ENCODE data around the gene GSG1L2.

The GSG1L2 gene

GRCh38 chr17:9837551-9838471, 15.9 kb upstream of the GSG1L2 start:
- H3K4me2 ChIP-seq (ENCODE audit: low read length, poor library complexity, severe bottlenecking): no peak overlapping the region
- peak; percentile 77 for DNase-seq
- H2BK12ac ChIP-seq (ENCODE audit: low read length in 2 of 2): peak overlapping the region; percentile 43 to 65
- H2AFZ ChIP-seq (ENCODE audit: low read depth, low read length): no peak overlapping the region
- H2BK120ac ChIP-seq (ENCODE audit: low read depth, low read length): no peak overlapping the region
- H3K79me1 ChIP-seq (replicated peaks; ENCODE audit: low read length, poor library complexity, severe bottlenecking): no peaks in the 10 kb centered on the region
- peak overlapping the region; percentile 41 for H3K9ac ChIP-seq (ENCODE audit: low read length)
- H3K36me3 ChIP-seq (ENCODE audit: control insufficient read depth in 1 of 2, insufficient read depth in 2 of 2, low read depth in 1 of 2, low read length in 2 of 2): no peaks in the 10 kb centered on the region
- H2AK5ac ChIP-seq (ENCODE audit: low read length, severe bottlenecking): peak overlapping the region; percentile 97
- peaks cover 0 to 17% of the 10 kb centered on the region in 2 experiments for H3K27me3 ChIP-seq (ENCODE audit: control insufficient read depth in 1 of 2, insufficient read depth in 1 of 2, low read length in 2 of 2)
- H3K18ac ChIP-seq (ENCODE audit: low read depth in 1 of 2, low read length in 2 of 2): no peak overlapping the region
- H3K4ac ChIP-seq (ENCODE audit: low read depth in 1 of 2, low read length in 2 of 2): no peak overlapping the region
- H3K4me1 ChIP-seq (ENCODE audit: control insufficient read depth, insufficient read depth, low read depth, low read length): peaks cover 27% of the 10 kb centered on the region
- H2BK15ac ChIP-seq (ENCODE audit: low read depth, poor library complexity, severe bottlenecking): no peak overlapping the region
- peak overlapping the region; percentile 63 for H2BK5ac ChIP-seq (ENCODE audit: low read depth, low read length, poor library complexity, severe bottlenecking)
- H4K8ac ChIP-seq (ENCODE audit: low read length): peak overlapping the region; percentile 52
- peaks cover 9% of the 10 kb centered on the region for H3K9me3 ChIP-seq (ENCODE audit: control insufficient read depth, low read length)
- H3K14ac ChIP-seq (ENCODE audit: low read length in 2 of 2): no peak overlapping the region
- no peak overlapping the region for H3K23ac ChIP-seq (ENCODE audit: low read length in 2 of 2)
- H3K4me3 ChIP-seq (ENCODE audit: insufficient read depth in 1 of 2, low read depth in 1 of 2, low read length in 2 of 2): peak overlapping the region in 1 of 2 experiments; percentile 54
- WGBS: 64% methylated on average over 10 of the region's 11 CpGs
- H4K91ac ChIP-seq (ENCODE audit: low read length): no peak overlapping the region
- H3K27ac ChIP-seq (ENCODE audit: low read length, poor library complexity, severe bottlenecking): peak overlapping the region; percentile 18

DNA sequence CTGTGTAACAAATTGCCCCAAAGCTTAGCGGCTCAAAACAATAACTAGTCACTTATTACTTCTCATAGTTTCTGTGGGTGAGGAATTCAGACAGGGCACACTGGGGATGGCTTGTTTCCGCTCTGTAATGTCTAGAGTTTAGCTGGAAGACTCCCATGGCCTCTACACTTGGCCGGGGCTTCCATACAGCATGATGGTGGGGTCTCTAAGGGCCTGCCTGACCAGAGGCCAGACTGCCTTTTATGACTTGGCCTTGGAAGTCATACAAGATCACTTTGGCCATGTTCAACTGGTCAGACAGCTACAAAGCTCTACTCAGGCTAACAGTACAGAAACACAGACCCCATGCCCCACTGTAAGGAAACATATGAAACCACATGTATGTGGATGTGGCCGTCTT, 12.0 kb upstream of the GSG1L2 start:
- Histone ChIP-seq H3K23ac (ENCODE audit: low read length in 2 of 2) (no peak overlapping the region), H3K4ac (ENCODE audit: low read depth in 1 of 2, low read length in 2 of 2) (no peak overlapping the region), H2AK5ac (ENCODE audit: low read length, severe bottlenecking) (peak overlapping the region; percentile 51), H3K4me1 (ENCODE audit: control insufficient read depth, insufficient read depth, low read depth, low read length) (peaks cover 14% of the 10 kb centered on the region), H3K27me3 (ENCODE audit: control insufficient read depth in 1 of 2, insufficient read depth in 1 of 2, low read length in 2 of 2) (peaks cover 0 to 23% of the 10 kb centered on the region in 2 experiments), H2AFZ (ENCODE audit: low read depth, low read length) (no peak overlapping the region), H3K9me3 (ENCODE audit: control insufficient read depth, low read length) (peaks cover 9% of the 10 kb centered on the region), H2BK12ac (ENCODE audit: low read length in 2 of 2) (no peak overlapping the region), H2BK15ac (ENCODE audit: low read depth, poor library complexity, severe bottlenecking) (no peak overlapping the region), H3K36me3 (ENCODE audit: control insufficient read depth in 1 of 2, insufficient read depth in 2 of 2, low read depth in 1 of 2, low read length in 2 of 2) (no peaks in the 10 kb centered on the region), H4K91ac (ENCODE audit: low read length) (no peak overlapping the region), H3K4me3 (ENCODE audit: insufficient read depth in 1 of 2, low read depth in 1 of 2, low read length in 2 of 2) (no peak overlapping the region), H3K9ac (ENCODE audit: low read length) (no peak overlapping the region), H3K79me1 (replicated peaks; ENCODE audit: low read length, poor library complexity, severe bottlenecking) (no peaks in the 10 kb centered on the region), H4K8ac (ENCODE audit: low read length) (no peak overlapping the region), H3K4me2 (ENCODE audit: low read length, poor library complexity, severe bottlenecking) (no peak overlapping the region), H2BK120ac (ENCODE audit: low read depth, low read length) (no peak overlapping the region), H2BK5ac (ENCODE audit: low read depth, low read length, poor library complexity, severe bottlenecking) (no peak overlapping the region), H3K14ac (ENCODE audit: low read length in 2 of 2) (no peak overlapping the region), H3K18ac (ENCODE audit: low read depth in 1 of 2, low read length in 2 of 2) (no peak overlapping the region), H3K27ac (ENCODE audit: low read length, poor library complexity, severe bottlenecking) (no peak overlapping the region)
- DNase-seq: no peak
- WGBS: 89% methylated on average over 2 of the region's 4 CpGs

DNA sequence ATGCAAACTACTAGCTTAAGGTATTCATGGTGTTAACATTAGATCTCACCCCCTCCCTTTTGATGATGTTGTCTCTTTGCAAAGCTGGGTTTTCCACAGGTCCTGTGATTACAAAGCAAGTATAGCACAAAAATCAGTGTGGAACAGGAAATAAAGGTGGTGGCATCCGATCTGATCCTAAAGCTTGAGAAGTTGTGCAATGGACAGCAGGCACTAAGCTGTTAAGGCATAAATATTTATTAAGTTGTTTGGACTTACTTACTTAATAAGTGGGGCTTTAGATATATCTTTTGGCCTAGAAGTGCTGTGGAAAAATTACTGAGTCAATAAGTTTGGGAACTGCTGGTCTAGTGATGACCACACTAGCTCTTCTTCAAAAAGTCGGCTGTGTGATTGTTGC, 8.8 kb upstream of the GSG1L2 start:
- peaks cover 5% of the 10 kb centered on the region for H3K4me1 ChIP-seq (ENCODE audit: control insufficient read depth, insufficient read depth, low read depth, low read length)
- DNase-seq: peak; percentile 56
- H2BK12ac ChIP-seq (ENCODE audit: low read length in 2 of 2): no peak overlapping the region
- H3K4me3 ChIP-seq (ENCODE audit: insufficient read depth in 1 of 2, low read depth in 1 of 2, low read length in 2 of 2): no peak overlapping the region
- no peak overlapping the region for H4K8ac ChIP-seq (ENCODE audit: low read length)
- no peak overlapping the region for H3K18ac ChIP-seq (ENCODE audit: low read depth in 1 of 2, low read length in 2 of 2)
- no peak overlapping the region for H2BK15ac ChIP-seq (ENCODE audit: low read depth, poor library complexity, severe bottlenecking)
- no peak overlapping the region for H2AFZ ChIP-seq (ENCODE audit: low read depth, low read length)
- H3K9me3 ChIP-seq (ENCODE audit: control insufficient read depth, low read length): peaks cover 9% of the 10 kb centered on the region
- no peak overlapping the region for H2BK5ac ChIP-seq (ENCODE audit: low read depth, low read length, poor library complexity, severe bottlenecking)
- H3K79me1 ChIP-seq (replicated peaks; ENCODE audit: low read length, poor library complexity, severe bottlenecking): no peaks in the 10 kb centered on the region
- H3K4ac ChIP-seq (ENCODE audit: low read depth in 1 of 2, low read length in 2 of 2): no peak overlapping the region
- H2AK5ac ChIP-seq (ENCODE audit: low read length, severe bottlenecking): no peak overlapping the region
- no peak overlapping the region for H3K23ac ChIP-seq (ENCODE audit: low read length in 2 of 2)
- no peak overlapping the region for H3K14ac ChIP-seq (ENCODE audit: low read length in 2 of 2)
- no peak overlapping the region for H3K4me2 ChIP-seq (ENCODE audit: low read length, poor library complexity, severe bottlenecking)
- H3K27me3 ChIP-seq (ENCODE audit: control insufficient read depth in 1 of 2, insufficient read depth in 1 of 2, low read length in 2 of 2): peaks cover 0 to 23% of the 10 kb centered on the region in 2 experiments
- no peak overlapping the region for H3K9ac ChIP-seq (ENCODE audit: low read length)
- H2BK120ac ChIP-seq (ENCODE audit: low read depth, low read length): no peak overlapping the region
- 85% methylated on average over 2 of the region's 2 CpGs for WGBS
- H3K36me3 ChIP-seq (ENCODE audit: control insufficient read depth in 1 of 2, insufficient read depth in 2 of 2, low read depth in 1 of 2, low read length in 2 of 2): no peaks in the 10 kb centered on the region
- no peak overlapping the region for H3K27ac ChIP-seq (ENCODE audit: low read length, poor library complexity, severe bottlenecking)
- H4K91ac ChIP-seq (ENCODE audit: low read length): no peak overlapping the region

DNA sequence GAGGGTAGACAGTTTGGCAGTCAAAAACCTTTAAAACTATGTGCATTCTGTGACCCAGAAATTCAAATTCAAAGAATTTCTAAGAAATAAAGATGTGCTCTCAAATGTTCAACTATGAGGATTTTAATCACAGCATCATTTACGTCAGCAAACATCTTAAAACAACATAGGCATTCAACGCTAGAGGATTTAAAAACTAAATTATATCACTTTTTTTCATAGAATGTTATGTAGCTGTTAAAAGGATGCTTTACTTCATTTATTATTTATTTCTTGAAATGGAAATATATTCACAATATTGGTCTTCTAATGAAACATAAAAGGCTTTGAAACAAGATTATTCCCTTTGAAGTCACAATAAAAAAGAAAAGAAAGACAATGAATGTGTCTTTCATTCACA, 7.5 kb upstream of the GSG1L2 start:
- Histone ChIP-seq H3K36me3 (ENCODE audit: control insufficient read depth in 1 of 2, insufficient read depth in 2 of 2, low read depth in 1 of 2, low read length in 2 of 2) (no peaks in the 10 kb centered on the region), H3K4me1 (ENCODE audit: control insufficient read depth, insufficient read depth, low read depth, low read length) (peaks cover 3% of the 10 kb centered on the region), H2AFZ (ENCODE audit: low read depth, low read length) (no peak overlapping the region), H2BK15ac (ENCODE audit: low read depth, poor library complexity, severe bottlenecking) (no peak overlapping the region), H3K18ac (ENCODE audit: low read depth in 1 of 2, low read length in 2 of 2) (no peak overlapping the region), H2BK12ac (ENCODE audit: low read length in 2 of 2) (no peak overlapping the region), H3K9me3 (ENCODE audit: control insufficient read depth, low read length) (peaks cover 9% of the 10 kb centered on the region), H3K27me3 (ENCODE audit: control insufficient read depth in 1 of 2, insufficient read depth in 1 of 2, low read length in 2 of 2) (peaks cover 0 to 30% of the 10 kb centered on the region in 2 experiments), H3K9ac (ENCODE audit: low read length) (no peak overlapping the region), H4K8ac (ENCODE audit: low read length) (no peak overlapping the region), H3K4ac (ENCODE audit: low read depth in 1 of 2, low read length in 2 of 2) (no peak overlapping the region), H3K79me1 (replicated peaks; ENCODE audit: low read length, poor library complexity, severe bottlenecking) (no peaks in the 10 kb centered on the region), H3K4me2 (ENCODE audit: low read length, poor library complexity, severe bottlenecking) (no peak overlapping the region), H3K4me3 (ENCODE audit: insufficient read depth in 1 of 2, low read depth in 1 of 2, low read length in 2 of 2) (no peak overlapping the region), H3K23ac (ENCODE audit: low read length in 2 of 2) (no peak overlapping the region), H3K27ac (ENCODE audit: low read length, poor library complexity, severe bottlenecking) (no peak overlapping the region), H2AK5ac (ENCODE audit: low read length, severe bottlenecking) (no peak overlapping the region), H4K91ac (ENCODE audit: low read length) (no peak overlapping the region), H3K14ac (ENCODE audit: low read length in 2 of 2) (no peak overlapping the region), H2BK120ac (ENCODE audit: low read depth, low read length) (no peak overlapping the region), H2BK5ac (ENCODE audit: low read depth, low read length, poor library complexity, severe bottlenecking) (no peak overlapping the region)
- DNase-seq: no peak
- no CpG with 5 or more reads among the region's 2 CpGs for WGBS

Data from mesenchymal stem cell (in vitro differentiated cells and primary cell).